Lung microvascular endothelial cell (primary cell): Measurements from ENCODE around the gene SMG9. TPM values are rescaled to one million over a fixed set of nuclear protein-coding genes. Genes with fewer than 3 reads are reported as not detected.
A peak's percentile ranks its signal among the peaks of the same experiment; 100 is the strongest.
"Not testable (repeated sequence)": the region's sequence is repeated elsewhere in the genome, so short reads cannot be mapped to it uniquely, and the experiment has no call there.

Source experiments
- DNase-seq, 2 donors: peaks; one replicate each; pipeline versions ENCODE4 v3.0.0 to v3.0.0-alpha.2; 2010; ENCODE audit warnings: low read depth in 2 of 2
- total RNA-seq: library from RNA; depleted of rRNA; stranded (reverse); fragments of >200 nt; gene quantifications from 2 replicates; pipeline ENCODE4 v1.2.1, GENCODE V29; 2014

SMG9 gene
- total RNA-seq, 1 donor from 2014 or later = 3.8 TPM

DNA sequence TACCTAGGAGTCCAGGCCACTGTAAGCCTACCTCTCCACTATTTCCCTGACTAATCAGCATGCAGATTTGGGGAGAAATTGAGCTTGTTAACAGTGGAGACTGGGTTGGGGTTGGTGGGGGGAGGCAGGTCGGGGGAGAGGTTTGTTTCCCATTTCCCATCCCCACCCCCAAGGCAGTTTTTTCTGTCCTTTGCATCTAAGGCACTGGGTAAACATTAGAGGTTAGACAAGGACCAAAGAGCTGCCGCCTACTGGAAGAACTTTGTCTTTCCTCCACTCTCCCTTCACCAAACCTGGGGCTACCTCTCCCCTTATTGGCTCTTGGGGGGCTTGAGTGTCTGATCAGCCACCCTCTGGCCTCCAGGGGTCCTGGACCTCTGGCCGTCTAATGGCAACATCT is 25.1 kb upstream of the SMG9 start:
- DNase-seq = no peak

DNA sequence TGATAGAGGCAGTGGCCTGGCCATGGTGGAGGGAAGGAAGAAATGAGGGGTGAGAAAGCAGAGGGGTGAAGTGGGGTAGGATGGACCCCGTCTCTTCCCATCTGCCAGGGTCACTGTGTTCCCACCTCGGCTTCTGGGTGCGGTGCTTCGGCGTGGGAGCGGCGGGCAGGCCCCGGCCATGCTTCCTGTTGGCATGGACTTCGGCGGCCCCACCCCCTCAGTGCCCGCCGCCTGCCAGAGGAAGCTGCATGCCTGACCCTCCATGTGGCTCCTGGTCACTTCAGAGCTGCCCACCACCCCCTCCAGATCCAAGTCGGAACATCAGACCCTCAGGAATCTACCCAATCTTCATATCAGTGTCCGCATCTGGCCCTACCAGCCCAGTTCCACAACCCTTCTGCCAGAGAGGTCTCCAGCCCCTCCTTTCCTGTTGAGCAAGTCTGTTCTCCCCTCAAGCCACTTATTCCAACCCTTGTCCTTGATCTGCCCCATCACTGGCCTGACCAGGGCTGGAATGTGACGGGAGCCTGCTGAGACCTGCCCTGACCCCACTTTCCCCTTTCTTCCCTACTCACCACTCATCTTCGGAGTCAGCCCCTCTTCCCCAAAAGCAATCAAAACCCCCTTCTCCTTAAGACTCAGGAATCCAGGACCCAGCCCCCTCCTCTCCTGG is 24.5 kb upstream of the SMG9 start:
- peak in 1 of 2 donors; percentile 21 for DNase-seq

DNA sequence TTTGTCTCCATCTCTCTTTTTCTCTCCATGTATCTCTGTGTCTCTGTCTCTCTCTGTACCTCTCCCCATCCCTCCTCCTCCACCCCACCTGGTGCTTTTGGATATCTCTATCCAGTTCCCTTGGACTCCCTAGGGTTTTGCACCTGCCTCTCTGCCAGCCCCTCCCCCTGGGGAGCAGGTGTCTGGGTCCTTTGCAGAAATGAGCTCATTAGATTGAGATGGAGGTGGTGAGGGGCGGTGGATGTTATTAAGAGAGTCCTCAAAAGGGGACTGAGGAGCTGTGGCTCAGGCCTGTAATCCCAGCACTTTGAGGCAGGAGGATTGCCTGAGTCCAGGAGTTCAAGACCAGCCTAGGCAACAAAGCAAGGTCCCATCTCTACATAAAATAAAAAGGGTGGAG is 23.9 kb upstream of the SMG9 start:
- no peak for DNase-seq

DNA sequence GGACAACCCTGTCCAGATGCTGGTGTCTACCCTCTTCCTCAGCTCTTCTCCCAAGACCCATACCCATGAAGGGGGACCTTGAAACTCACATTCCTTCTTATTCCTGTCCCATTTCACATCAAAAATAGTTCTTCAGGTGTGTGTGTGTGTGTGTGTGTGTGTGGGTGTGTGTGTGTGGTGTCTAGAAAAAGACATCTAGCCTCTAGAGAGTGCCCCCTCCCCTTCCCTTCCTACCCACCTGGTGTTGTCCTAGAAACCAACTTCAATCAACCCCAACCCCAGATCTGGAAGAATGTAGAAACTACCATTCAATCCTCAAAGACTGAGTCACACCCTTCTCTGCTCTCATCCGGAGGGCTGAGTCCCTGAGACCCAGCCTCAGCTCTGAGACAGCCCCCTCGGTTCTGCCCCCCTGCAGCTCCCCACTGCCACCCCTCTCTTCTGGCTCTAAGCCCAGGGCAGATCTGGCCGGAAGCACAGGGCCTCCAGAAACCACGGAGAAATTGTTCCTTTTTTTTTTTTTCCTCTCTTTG is 22.5 kb upstream of the SMG9 start:
- DNase-seq = peak in 1 of 2 donors; percentile 50

DNA sequence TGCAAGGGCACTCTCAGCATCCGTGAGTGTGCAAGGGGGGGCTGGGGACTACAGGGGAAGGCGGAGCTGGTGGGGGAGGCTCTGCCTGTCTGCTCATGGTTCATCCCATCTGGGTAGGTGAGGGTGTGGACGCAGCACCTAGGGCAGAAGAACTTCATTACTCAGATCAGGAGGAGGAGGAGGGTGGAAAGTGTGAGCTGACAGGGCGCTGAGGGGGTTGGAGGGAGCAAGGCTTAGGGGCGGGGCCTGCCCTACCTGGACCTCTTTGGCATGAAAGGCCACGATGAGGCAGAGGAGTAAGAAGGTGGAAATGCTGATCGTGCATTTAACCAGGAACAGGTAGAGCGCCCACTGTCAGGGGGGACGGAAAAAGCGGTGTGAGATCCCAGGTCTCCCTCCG is 21.5 kb upstream of the SMG9 start:
- DNase-seq = no peak

DNA sequence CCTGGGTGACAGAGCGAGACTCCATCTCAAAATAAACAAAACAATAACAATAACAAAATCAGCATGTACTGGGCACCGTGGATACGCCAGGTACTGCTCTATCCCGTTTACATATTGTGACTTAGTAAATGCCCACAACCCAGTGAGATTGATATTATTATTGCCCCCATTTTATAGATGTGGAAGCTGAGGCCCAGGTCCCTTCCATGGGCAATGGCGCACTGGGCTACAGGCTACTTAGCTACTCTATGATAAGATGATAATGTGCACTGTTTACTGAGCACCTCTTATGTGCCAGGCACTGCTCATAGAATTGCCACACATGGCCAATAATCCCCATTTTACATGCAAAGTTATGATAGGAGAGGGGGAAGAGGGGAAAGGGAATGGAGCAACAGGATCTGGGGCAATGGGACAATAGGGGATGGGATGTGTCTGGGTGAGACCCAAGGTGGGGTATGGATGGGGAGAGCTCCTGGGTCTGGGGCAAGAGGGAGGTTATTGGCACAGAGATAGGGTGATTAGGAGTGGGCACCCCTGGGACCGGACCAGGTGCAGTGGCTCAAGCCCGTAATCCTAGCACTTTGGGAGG is 20.6 kb upstream of the SMG9 start:
- no peak for DNase-seq

DNA sequence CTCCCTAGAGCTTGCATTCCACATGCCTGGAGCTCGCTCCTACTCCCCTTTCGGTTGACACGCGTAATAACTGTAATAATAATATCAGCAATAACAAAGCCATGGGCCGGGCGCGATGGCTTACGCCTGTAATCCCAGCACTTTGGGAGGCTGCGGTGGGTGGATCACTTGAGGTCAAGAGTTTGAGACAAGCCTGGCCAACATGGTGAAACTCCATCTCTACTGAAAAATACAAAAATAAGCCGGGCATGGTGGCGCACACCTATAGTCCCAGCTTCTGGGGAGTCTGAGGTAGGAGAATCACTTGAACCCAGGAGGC is 20.1 kb upstream of the SMG9 start:
- DNase-seq = peak in 1 of 2 donors; percentile 41

DNA sequence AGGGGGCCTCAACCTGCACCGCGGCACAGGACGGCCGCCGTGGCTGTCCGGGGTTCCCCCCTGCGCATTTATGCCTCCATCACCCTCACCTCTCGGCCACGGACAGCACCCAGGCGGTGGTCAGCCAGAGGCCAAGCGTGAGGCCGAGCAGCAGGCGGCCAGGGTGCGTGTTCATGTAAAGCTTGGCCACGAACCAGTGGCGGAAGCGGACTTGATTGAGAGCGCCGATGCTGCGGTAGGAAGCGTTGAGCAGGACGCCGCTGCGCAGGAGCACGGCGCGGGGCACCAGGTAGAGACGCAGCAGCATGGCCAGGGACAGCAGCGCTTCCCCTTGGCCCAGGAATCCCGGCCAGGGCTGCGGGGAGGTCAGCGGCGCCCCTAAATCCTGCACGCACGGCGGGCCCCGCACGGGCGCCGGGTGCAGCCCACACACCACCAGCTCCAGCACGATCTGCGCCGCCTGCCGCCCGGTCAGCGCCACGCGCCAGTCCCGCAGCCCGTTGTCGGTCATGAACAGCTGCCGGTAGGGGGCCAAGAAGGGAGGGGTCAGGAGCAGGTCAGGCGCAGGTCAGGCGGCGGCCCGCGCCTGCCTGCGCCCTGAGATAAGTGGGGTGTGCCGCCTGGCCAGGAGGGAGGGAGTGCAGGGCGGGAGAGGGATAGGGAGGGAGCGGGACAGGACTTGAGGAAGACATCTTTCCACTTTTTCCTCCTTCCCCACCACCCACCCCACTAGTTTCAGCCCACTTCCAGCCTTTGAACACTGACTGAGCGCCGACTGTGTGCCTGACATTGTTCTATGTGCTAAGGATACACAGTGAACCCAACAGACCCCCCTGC is 19.6 kb upstream of the SMG9 start:
- DNase-seq = peak; percentile 58 to 82

DNA sequence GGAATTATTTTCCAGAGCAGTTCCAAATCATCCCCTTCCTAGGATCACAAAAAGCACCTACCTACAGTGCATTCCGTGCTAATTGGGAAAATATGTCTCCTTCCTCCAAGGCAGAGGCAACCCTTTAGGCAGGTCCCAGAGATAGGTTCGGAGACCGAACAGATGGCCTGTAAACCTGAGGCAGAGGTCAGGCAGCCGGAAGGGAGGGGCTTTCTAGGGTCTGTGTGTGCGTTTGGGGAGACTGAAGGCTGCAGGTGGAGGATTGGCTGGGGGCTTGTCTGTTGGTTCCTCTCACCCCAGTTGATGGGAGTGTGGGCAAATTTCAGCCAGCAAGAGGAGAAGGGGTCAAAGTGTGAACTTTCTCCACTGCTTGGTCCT is 19.0 kb upstream of the SMG9 start:
- no peak for DNase-seq

DNA sequence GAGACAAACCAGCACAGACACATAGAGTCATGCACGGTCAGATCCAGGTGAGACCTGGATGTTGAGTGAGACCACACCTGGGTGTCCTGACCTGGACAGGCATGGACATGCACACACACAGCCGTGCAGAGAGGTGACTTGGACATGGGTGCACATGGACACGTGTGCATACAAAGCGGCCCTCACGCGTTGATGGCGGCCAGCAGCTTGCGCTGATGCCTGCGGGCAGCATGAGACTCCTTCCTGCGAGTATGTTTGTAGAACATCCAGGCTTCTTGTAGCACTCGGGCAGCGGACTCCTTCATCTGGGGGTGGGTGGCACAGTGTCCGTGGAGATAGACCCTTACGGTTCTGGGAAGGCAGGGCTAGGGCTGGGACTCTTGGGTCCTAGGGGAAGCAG is 14.5 kb upstream of the SMG9 start:
- DNase-seq = no peak

DNA sequence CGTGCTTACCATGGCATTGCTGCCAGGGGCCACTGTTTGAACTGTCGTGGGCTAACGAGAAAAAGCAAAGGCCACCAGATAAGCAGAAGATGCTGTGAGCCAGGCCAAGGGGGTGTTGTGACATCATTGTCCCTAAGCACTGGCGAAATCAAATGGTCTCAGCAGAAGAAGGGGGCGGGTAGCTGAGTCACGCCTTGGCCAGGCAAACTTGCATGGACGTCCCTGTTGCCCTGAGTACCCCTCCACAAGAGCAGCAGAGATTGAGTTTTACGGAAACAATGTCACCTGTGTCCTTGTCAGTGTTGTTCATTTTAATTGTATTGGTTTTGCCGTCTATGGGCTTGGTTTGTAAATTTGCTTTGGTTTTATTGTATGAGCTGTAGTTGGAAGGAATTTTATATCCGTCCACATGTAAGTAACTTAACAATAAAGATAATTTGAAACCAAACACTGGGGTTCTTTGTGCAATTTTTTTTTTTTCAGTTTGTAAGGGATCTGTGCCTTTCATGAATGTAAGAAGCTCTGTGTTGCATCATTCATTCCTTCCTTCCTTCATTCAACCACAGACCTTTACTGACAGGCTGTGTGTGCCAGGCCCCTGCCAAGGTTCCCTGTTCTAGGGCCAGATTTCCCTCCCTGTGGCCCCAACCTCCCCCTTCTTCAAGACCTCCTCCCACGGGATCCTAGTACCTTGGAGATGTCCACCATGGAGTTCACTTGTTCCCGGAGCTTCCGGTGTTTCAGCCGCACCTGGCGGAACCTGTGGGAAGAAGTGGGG is 13.7 kb upstream of the SMG9 start:
- no peak for DNase-seq

DNA sequence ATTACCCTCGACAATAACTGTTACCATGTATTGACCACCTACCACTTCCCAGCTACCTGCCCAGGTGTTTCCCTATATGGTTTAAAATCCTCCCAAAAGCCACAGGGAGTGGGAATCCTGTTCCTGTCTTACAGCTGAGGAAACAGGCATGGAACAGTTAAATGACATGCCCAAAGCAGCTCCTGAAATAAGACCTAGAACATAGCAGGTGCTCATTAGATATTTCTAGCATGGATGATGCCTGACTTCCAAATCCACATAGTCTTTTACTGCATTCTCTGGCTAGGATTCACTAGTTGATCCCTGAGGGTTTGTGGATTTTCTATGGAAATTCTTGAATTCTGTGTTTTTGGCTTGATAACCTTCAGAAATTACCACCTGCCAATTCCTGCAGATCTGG is 13.1 kb upstream of the SMG9 start:
- no peak for DNase-seq

DNA sequence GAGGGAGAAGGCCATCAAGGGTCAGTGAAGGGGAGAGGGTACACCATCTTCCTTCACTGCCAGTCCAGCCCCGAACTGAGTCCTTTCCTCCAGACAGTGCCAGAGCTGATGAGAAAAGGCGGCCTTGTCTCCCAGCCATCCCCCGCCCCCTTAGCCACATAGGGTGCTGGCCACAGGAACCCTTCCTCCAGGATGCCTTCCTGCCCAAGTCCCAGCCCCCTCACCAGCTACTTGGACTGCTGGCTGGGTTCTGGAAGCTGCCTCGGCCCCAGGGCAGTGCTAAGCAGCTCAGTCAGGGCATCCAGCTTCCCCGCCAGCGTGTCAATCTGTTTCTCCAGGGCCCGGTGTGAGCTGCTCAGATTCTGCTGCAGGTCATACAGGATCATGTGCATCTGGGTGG is 12.6 kb upstream of the SMG9 start:
- no peak for DNase-seq

DNA sequence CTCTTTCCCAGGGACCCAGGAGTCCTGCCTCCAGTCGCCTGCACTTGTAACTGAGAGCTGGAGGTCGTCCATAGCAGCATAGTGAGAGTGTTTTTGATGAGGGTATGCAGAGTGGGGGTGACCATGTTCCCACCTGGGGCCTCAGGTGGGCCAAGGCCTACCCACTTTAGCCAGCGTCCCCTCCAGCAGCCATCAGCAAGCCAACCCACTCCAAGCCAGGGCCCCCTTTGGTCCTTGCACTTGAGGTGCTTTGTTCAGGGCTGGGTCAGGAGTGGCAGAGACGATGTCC is 11.9 kb upstream of the SMG9 start:
- no peak for DNase-seq

DNA sequence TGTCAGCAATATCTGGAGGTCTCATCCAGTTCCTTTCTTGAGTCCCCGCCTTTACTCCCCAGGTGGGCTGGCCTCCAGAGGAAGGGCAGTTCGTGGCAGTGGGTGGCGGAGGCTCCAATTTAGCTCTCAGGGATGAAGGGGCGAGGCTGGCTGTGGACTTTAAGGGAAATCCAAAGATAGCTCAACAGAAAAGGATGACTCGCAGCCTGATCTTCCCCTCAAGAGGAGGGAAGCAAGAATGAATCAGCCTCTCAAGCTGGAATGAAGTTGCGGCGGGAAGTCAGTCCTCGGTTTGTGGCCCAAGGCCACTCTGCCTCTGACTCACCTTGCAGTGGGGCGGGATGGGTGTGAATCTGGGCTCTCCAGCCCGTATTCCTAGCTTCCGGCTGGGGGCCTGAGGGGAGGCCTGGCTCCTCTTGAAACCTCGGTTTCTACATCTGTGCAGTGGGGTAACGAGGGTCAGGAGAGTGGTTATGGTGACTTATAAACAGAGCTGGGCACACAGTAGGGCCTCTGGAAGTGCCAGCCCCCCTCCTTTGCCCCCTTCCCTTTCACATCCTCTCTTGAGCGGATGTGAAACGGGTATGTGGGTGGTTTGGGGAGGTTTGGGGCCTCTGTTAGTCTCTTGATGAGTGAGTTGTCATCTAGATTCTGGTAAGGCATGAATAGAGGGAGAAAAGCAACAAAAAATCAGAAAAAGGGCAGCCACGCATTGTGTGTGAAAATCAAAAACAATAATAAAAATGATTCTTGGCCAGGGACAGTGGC is 10.5 kb upstream of the SMG9 start:
- DNase-seq = peak in 1 of 2 donors; percentile 93

DNA sequence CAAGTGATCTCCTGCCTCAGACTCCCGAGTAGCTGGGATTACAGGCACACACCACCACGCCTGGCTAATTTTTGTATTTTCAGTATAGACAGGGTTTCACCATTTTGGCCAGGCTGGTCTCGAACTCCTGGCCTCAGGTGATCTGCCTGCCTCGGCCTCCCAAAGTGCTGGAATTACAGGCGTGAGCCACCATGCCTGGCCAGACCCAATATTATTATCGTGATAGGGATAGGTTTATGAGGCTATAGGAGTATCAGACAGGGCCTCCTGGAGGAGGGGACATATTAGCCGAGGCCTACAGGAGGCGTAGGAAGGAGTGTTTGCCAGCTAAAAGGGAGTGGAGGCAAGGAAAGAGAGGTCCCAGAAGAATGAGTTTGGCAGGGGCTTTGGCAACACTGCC is 9.9 kb upstream of the SMG9 start:
- not testable (repeated sequence) for DNase-seq

DNA sequence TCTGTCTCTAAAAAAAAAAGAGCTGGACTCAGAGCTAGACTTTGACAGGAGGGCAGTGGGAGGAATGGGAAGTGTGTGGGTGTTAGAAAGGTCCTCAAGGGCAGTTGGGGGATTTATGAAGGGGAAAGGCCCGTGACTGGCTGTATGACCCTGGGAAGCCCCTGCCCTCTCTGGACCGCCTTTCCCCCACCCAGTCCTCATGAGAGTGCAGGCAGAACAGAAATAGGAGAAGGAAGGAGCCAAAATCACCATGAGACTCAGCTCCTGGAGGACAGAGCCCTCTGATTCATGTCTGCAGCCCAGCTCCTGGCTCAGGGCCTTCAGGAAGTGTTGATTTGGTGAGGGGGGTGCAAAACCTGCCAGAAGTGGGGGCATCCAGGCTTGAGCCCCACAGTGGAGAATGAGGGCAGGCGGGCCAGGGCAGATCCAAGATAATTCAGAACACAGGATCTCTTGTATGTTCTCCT is 8.7 kb upstream of the SMG9 start:
- peak in 1 of 2 donors; percentile 61 for DNase-seq

DNA sequence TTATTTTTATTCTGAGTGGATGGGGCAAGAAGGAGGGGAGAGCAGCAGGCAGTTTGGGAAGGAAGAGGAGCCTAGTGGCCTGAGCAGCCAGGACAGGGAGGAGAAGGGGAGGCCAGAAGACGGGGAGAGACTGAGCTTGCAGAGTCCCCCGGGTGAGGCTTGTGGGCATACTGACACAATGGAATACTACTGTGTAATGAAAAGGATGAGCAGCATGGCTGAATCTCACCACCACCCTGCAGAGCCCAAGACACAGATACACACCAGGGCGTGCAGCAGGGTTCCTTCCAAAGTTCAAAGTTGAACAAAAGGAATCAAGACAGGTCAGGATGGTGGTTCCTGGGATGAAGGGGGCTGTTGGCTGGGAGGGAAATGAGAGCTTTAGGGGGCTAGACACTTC is 8.1 kb upstream of the SMG9 start:
- DNase-seq = no peak

DNA sequence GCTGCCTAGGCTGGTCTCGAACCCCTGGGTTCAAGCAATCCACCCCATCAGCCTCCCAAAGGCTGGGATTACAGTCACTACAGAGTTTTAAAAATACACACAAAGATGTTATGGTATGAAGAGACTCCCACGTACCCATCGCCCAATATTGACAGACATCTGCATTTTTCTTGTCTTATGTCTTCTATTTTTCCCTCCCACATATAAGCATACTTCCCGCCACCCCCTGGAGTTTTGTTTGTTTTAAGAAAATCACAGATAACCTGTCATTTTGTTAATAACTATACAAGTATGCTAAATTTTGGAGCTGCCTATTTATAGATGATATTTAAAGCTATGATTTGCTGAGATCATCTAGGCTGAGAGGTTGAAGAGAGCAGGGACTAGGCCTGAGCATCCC is 6.2 kb upstream of the SMG9 start:
- DNase-seq = no peak

DNA sequence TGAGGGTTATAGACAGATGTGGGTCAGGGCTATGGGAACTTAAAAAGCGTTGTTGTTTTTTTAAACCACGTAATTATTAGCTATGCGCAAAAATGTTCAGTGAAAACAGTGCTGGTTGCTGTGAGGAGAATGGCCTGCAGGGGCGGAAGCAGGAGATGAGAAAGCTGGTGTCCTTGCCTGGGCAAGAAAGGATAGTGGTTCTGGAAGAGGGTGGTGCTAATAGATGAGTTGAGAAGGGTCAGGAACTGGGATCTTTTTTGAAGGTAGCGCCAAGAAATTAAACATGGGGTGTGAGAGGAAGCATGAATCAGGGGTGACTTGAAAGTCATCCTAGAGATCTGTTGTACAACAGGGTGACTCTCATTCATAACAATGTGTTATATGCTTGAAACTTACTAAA is 4.8 kb upstream of the SMG9 start:
- peak; percentile 28 to 71 for DNase-seq

DNA sequence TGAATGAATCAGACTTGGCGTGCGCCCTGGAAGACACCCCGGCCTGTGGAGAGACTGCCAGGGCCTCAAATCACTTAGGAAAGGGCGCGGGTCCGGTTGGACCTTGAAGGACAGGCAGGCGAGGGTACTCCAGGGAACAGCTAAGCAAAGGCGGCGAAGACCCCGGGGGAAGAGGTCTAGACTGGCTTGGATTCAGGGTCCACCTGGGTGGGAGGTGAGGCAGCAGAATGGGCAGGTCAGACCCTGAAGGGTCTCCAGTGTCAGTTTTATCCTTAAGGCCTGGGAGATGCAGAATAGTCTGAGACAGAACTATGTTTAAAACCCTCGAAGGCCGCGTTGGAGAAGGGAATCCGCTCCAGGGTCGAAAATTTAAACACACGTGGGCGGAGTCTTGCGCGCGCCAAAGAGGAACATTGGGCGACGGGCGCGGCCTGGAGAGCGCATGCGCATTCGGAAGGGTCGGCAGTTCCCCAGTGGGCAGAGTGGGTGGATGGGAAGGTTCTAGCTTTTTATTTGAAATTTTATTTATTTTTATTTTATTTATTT is 567 bp upstream of the SMG9 start:
- DNase-seq = peak; percentile 69 to 86
